A549 (cell line): ENCODE data around the gene AGR3. TPM values are rescaled to one million over a fixed set of nuclear protein-coding genes. Genes with fewer than 3 reads are reported as not detected.

Experiments
- ATAC-seq, 2 experiments: fragments of 200-7000 bp in 1 of 2; fragments of >200 bp in 1 of 2; cut with Nextera tagmentation in 1 of 2; cut with Tn5 transposase in 1 of 2; 3 replicates each; pipeline versions ENCODE4 v1.8.0 to v1.9.1; 2018 to 2020; ENCODE audit warnings: mild to moderate bottlenecking in 1 of 2, moderate library complexity in 1 of 2
- CTCF ChIA-PET: fragments of 300-600 bp; sonication (Branson Sonifier 250); formaldehyde crosslinking; extraction: SDS; loops from one replicate; lab custom pipeline; 2021; ENCODE audit warnings: antibody characterized with exemption, inconsistent platforms; lab: Yijun Ruan, JAX
- POLR2A ChIA-PET: fragments of 350-600 bp; formaldehyde crosslinking; extraction: SDS; loops from one replicate; lab custom pipeline; 2021; ENCODE audit warnings: antibody characterized with exemption, inconsistent platforms; lab: Yijun Ruan, JAX
- DNase-seq, 2 experiments: peaks; one replicate each; pipeline versions ENCODE4 v3.0.0 to v3.0.0-alpha.2; 2011 to 2016; ENCODE audit warnings: low read depth in 1 of 2, low spot score in 1 of 2
- FAIRE-seq: peaks from 2 replicates; lab custom pipeline; 2011; peaks lifted over from hg19 to GRCh38; lab: Jason Lieb, UNC
- H3K27ac ChIP-seq, 2 experiments: fragments of >200 bp; sonication (Bioruptor Twin); formaldehyde crosslinking; 3 replicates each; pipeline ENCODE4 v1.5.1; 2016 to 2017
- H3K4me1 ChIP-seq: fragments of >200 bp; sonication (Bioruptor Twin); formaldehyde crosslinking; 3 replicates; pipeline ENCODE4 v1.6.1; 2016
- H3K4me2 ChIP-seq: fragments of >200 bp; sonication (Bioruptor Twin); formaldehyde crosslinking; 3 replicates; pipeline ENCODE4 v1.6.1; 2016
- H3K4me3 ChIP-seq: fragments of >200 bp; sonication (Bioruptor Twin); formaldehyde crosslinking; 3 replicates; pipeline ENCODE4 v1.5.1; 2016
- H3K9me3 ChIP-seq: fragments of >200 bp; sonication (Bioruptor Twin); formaldehyde crosslinking; 3 replicates; pipeline ENCODE4 v1.6.1; 2016
- CBX8 ChIP-seq: fragments of 200-600 bp; sonication (generic); IDR thresholded peaks from 2 replicates; pipeline ENCODE4 v1.6.1; 2016
- CEBPB ChIP-seq, 2 experiments: fragments of >200 bp in 1 of 2; sonication (Bioruptor Twin) in 1 of 2; formaldehyde crosslinking in 1 of 2; IDR thresholded peaks; 2 replicates each; pipeline ENCODE4 v1.6.1; 2012 to 2016
- E2F6 ChIP-seq: IDR thresholded peaks from 2 replicates; pipeline ENCODE4 v1.6.1; 2012; ENCODE audit warnings: low read depth, borderline replicate concordance
- EHMT2 ChIP-seq: fragments of 200-600 bp; sonication (generic); IDR thresholded peaks from 2 replicates; pipeline ENCODE4 v1.6.1; 2016; ENCODE audit warnings: antibody characterized with exemption, low read depth, mild to moderate bottlenecking, moderate library complexity
- ELK1 ChIP-seq: fragments of 150-350 bp; IDR thresholded peaks from 2 replicates; pipeline ENCODE4 v1.6.1; 2014; ENCODE audit warnings: low read depth, mild to moderate bottlenecking, low read length
- FOSB ChIP-seq: fragments of 250-450 bp; sonication (Bioruptor Pico); IDR thresholded peaks from 2 replicates; pipeline ENCODE4 v1.5.0; 2020; ENCODE audit warnings: mild to moderate bottlenecking, moderate library complexity
- FOXS1 ChIP-seq: fragments of 250-450 bp; sonication (Bioruptor Pico); IDR thresholded peaks from 2 replicates; pipeline ENCODE4 v1.5.0; 2020; ENCODE audit warnings: mild to moderate bottlenecking, moderate library complexity
- GATA3 ChIP-seq: IDR thresholded peaks from 2 replicates; pipeline ENCODE4 v1.6.1; 2012; ENCODE audit warnings: borderline replicate concordance
- HEYL ChIP-seq: fragments of 250-450 bp; sonication (Bioruptor Pico); IDR thresholded peaks from 2 replicates; pipeline ENCODE4 v1.8.0; 2021; ENCODE audit warnings: mild to moderate bottlenecking, moderate library complexity
- KDM1A ChIP-seq: fragments of 200-600 bp; sonication (generic); IDR thresholded peaks from 2 replicates; pipeline ENCODE4 v1.6.1; 2016; ENCODE audit warnings: low read depth, mild to moderate bottlenecking
- MYC ChIP-seq: IDR thresholded peaks from 2 replicates; pipeline ENCODE4 v1.6.1; 2012; ENCODE audit warnings: mild to moderate bottlenecking, inconsistent platforms, low read length, improper control_type of control experiment, borderline replicate concordance
- NPAS2 ChIP-seq: fragments of 250-450 bp; sonication (Bioruptor Pico); IDR thresholded peaks from 2 replicates; pipeline ENCODE4 v1.8.0; 2022; ENCODE audit warnings: mild to moderate bottlenecking, moderate library complexity, borderline replicate concordance
- NR3C1 ChIP-seq: fragments of >200 bp; sonication (Bioruptor Twin); formaldehyde crosslinking; IDR thresholded peaks from 3 replicates; pipeline ENCODE4 v1.6.1; 2017
- PHF8 ChIP-seq: fragments of 200-600 bp; sonication (generic); IDR thresholded peaks from 2 replicates; pipeline ENCODE4 v1.6.1; 2016; ENCODE audit warnings: low read depth, mild to moderate bottlenecking, antibody characterized with exemption, moderate library complexity, borderline replicate concordance
- RAD21 ChIP-seq, 2 experiments: fragments of >200 bp in 1 of 2; sonication (Bioruptor Twin) in 1 of 2; formaldehyde crosslinking in 1 of 2; IDR thresholded peaks in 1 of 2; conservative IDR thresholded peaks in 1 of 2; 2 replicates in 1 of 2; 3 replicates in 1 of 2; pipeline ENCODE4 v1.6.1; 2012 to 2018; ENCODE audit warnings: inconsistent platforms in 1 of 2
- RARB ChIP-seq: fragments of 250-450 bp; sonication (Bioruptor Pico); IDR thresholded peaks from 2 replicates; pipeline ENCODE4 v1.8.0; 2021; ENCODE audit warnings: mild to moderate bottlenecking, moderate library complexity
- RNF2 ChIP-seq: fragments of 200-600 bp; sonication (generic); IDR thresholded peaks from 2 replicates; pipeline ENCODE4 v1.6.1; 2016; ENCODE audit warnings: low read depth, mild to moderate bottlenecking, antibody characterized with exemption, moderate library complexity, borderline replicate concordance
- SMC3 ChIP-seq: fragments of >200 bp; sonication (Bioruptor Twin); formaldehyde crosslinking; IDR thresholded peaks from 3 replicates; pipeline ENCODE4 v1.6.1; 2018; ENCODE audit warnings: inconsistent platforms
- TFCP2L1 ChIP-seq: fragments of 250-450 bp; sonication (Bioruptor Pico); IDR thresholded peaks from 2 replicates; pipeline ENCODE4 v1.5.0; 2021; ENCODE audit warnings: mild to moderate bottlenecking
- TP53 ChIP-seq: fragments of 250-450 bp; sonication (Bioruptor Pico); IDR thresholded peaks from 2 replicates; pipeline ENCODE4 v1.5.0; 2021; ENCODE audit warnings: mild to moderate bottlenecking, moderate library complexity
- ZFP36 ChIP-seq: fragments of 450-650 bp; IDR thresholded peaks from 2 replicates; pipeline ENCODE4 v1.6.1; 2014; ENCODE audit warnings: borderline replicate concordance; ENCODE audit not compliant: partially characterized antibody
- WGBS: methylation state at CpG from one replicate; pipeline ENCODE4 v1.1.6; 2017; ENCODE audit errors: missing lambda C conversion rate; 5-methylcytosine and 5-hydroxymethylcytosine counted together
- polyA plus RNA-seq, 4 experiments: library from polyadenylated mRNA; depleted of rRNA in 3 of 4; stranded (reverse); fragments of >200 nt; fragmentation: RNase III in 1 of 4; extraction: RNeasy Plus Mini Kit Qiagen cat#74134 plus additional on column Dnase treatment in 1 of 4; gene quantifications; 2 replicates in 3 of 4; 3 replicates in 1 of 4; pipeline ENCODE4 v1.2.3, GENCODE V29; 2011 to 2017

Gene AGR3
- polyA plus RNA-seq, 2 of the 4 experiments (the other 2 are of a cell fraction): 0.36 TPM; not detected in 1

- H3K4me2 ChIP-seq: peak overlapping the region; percentile 15; the same call in 1 of the 3 replicates
- TF ChIP-seq SMC3: no peak
- no peak for TF ChIP-seq GATA3
- no peak for TF ChIP-seq NR3C1
- TF ChIP-seq TFCP2L1 (CRISPR knock-in tag): no peak
- TF ChIP-seq RAD21 (conservative IDR thresholded peaks at IDR 0.05 in 1 of 2, IDR thresholded peaks at IDR 0.05 in 1 of 2): no peak
- TF ChIP-seq MYC: no peak
- no peak for TF ChIP-seq NPAS2 (CRISPR knock-in tag)
- no peak for TF ChIP-seq TP53 (CRISPR knock-in tag)
- DNase-seq (no peak), FAIRE-seq (no peak), ATAC-seq (no peak)
- H3K27ac ChIP-seq: peak overlapping the region in 1 of 2 experiments; percentile 8; a peak in 1 of 6 replicates
- peaks cover 9% of the 10 kb centered on the region; the same call in 2 of the 3 replicates for H3K4me1 ChIP-seq
- POLR2A ChIA-PET: no interaction called here
- no peak overlapping the region for H3K4me3 ChIP-seq
- WGBS: 92% methylated on average over 6 of the region's 6 CpGs
- 0 out of 3 replicates have a peak, but pooled peaks cover 3% of the 10 kb centered on the region for H3K9me3 ChIP-seq
- CTCF ChIA-PET: interaction anchor here (0.7 to 1.7 kb wide), 3 partner anchors 10 to 80 kb away, joined by 3 to 4 read pairs (median 4); no protein-coding TSS in a partner anchor
Measured at GRCh38 chr7:16840094-16840493, 41.7 kb downstream of the AGR3 start.

GRCh38 chr7:16839646-16840045, 42.1 kb downstream of the AGR3 start:
- DNase-seq (no peak), ATAC-seq (no peak), FAIRE-seq (no peak)
- CTCF ChIA-PET: interaction anchor here (0.7 kb wide), 1 partner anchor 51 kb away, joined by 4 read pairs; no protein-coding TSS in a partner anchor
- POLR2A ChIA-PET: no interaction called here
- WGBS: 59% methylated on average over 2 of the region's 2 CpGs
- Histone ChIP-seq H3K9me3 (0 out of 3 replicates have a peak, but pooled peaks cover 3% of the 10 kb centered on the region), H3K27ac (0 out of 6 replicates have a peak overlapping the region, but pooled peaks of 1 of the 2 experiments have one; percentile 8), H3K4me2 (peak overlapping the region; percentile 15; the same call in 1 of the 3 replicates), H3K4me1 (peaks cover 9% of the 10 kb centered on the region; the same call in 2 of the 3 replicates), H3K4me3 (no peak overlapping the region)
- no peak for TF ChIP-seq CBX8
- no peak for TF ChIP-seq FOXS1
- TF ChIP-seq RARB (CRISPR knock-in tag): no peak
- TF ChIP-seq PHF8: no peak
- no peak for TF ChIP-seq FOSB (CRISPR knock-in tag)
- no peak for TF ChIP-seq ELK1
- TF ChIP-seq HEYL: no peak
- TF ChIP-seq RAD21 (conservative IDR thresholded peaks at IDR 0.05 in 1 of 2, IDR thresholded peaks at IDR 0.05 in 1 of 2): no peak
- no peak for TF ChIP-seq SMC3
- TF ChIP-seq ZFP36: no peak
- TF ChIP-seq EHMT2: no peak
- no peak for TF ChIP-seq RNF2
- TF ChIP-seq KDM1A: no peak

- CTCF ChIA-PET: no interaction called here
- 66% methylated on average over 1 of the region's 1 CpG for WGBS
Measured at GRCh38 chr7:16838891-16839290, 42.9 kb downstream of the AGR3 start.

More at GRCh38 chr7:16838891-16839290, 42.9 kb downstream of the AGR3 start:
- Histone ChIP-seq H3K4me1 (peaks cover 9% of the 10 kb centered on the region; the same call in 2 of the 3 replicates), H3K4me2 (no peak overlapping the region), H3K9me3 (no peaks in the 10 kb centered on the region), H3K4me3 (no peak overlapping the region), H3K27ac (no peak overlapping the region)
- no peak for FAIRE-seq
- TF ChIP-seq E2F6 (no peak), CEBPB (IDR thresholded peaks at IDR 0.05) (no peak), RNF2 (no peak), TFCP2L1 (CRISPR knock-in tag) (no peak)
- no peak for DNase-seq
- POLR2A ChIA-PET: no interaction called here
- ATAC-seq: no peak
